SK-N-MC (cell line): ENCODE data around the gene HADH.

Experiments
- DNase-seq: peaks from one replicate; pipeline ENCODE4 v3.0.0-alpha.2; 2011; ENCODE audit warnings: low read depth, low spot score
- H3K27ac ChIP-seq: fragments of 200-600 bp; sonication (generic); 2 replicates; pipeline ENCODE4 v1.5.1; 2016; ENCODE audit warnings: mixed run types
- H3K36me3 ChIP-seq: fragments of 200-600 bp; sonication (generic); 2 replicates; pipeline ENCODE4 v1.6.1; 2017; ENCODE audit warnings: antibody characterized with exemption, low read length, mixed read lengths; ENCODE audit not compliant: insufficient read depth
- H3K4me3 ChIP-seq: fragments of 200-600 bp; sonication (generic); 2 replicates; pipeline ENCODE4 v1.5.1; 2016
- H3K9ac ChIP-seq: fragments of 200-600 bp; sonication (generic); 2 replicates; pipeline ENCODE4 v1.8.0; 2017; ENCODE audit warnings: mixed run types, mixed read lengths; ENCODE audit not compliant: insufficient read length
- H3K9me3 ChIP-seq: fragments of 200-600 bp; sonication (generic); 2 replicates; pipeline ENCODE4 v1.6.1; 2017; ENCODE audit warnings: low read depth, mild to moderate bottlenecking, antibody characterized with exemption, low read length, moderate library complexity, mixed read lengths
- EZH2 ChIP-seq: fragments of 200-600 bp; sonication (generic); IDR thresholded peaks from one replicate; pipeline ENCODE4 v1.6.1; 2017; ENCODE audit warnings: antibody characterized with exemption
- FOXP2 ChIP-seq: optimal IDR thresholded peaks from 2 replicates; pipeline ENCODE3; 2011; ENCODE audit warnings: mild to moderate bottlenecking, moderate library complexity; ENCODE audit not compliant: insufficient read depth; ENCODE audit errors: extremely low read length, control extremely low read depth
- POLR2AphosphoS5 ChIP-seq: IDR thresholded peaks from 2 replicates; pipeline ENCODE4 v1.6.1; 2012; ENCODE audit warnings: mild to moderate bottlenecking, low read depth, low read length, borderline replicate concordance

The HADH gene

DNA sequence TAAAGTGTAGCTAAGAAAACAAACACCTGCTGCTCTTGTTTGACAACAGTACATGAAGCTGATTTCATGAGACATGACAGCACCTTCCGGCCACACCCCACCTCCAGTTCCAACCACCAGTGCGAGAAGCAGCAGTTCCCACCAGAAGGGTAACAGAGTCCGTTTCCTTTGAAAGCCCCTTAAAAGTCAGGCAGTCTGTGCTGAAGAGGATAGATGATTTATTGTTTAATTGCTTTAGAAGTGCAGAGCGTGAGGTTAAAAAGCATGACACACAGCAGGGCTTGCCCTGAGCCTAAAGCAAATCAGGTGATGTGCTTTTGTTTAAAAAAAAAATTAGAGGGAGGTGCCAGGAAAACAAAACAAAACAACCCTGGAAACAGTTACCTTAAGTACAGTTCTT, 82.6 kb downstream of the HADH start:
- no peaks in the 10 kb centered on the region for H3K9me3 ChIP-seq
- H3K36me3 ChIP-seq, result peaks cover 5% of the 10 kb centered on the region; the same call in 1 of the 2 replicates
- TF ChIP-seq FOXP2 (no peak), EZH2 (no peak), POLR2AphosphoS5 (no peak)
- no peak for DNase-seq
- 0 out of 2 replicates have a peak overlapping the region, but pooled peaks have one; percentile 25 for H3K27ac ChIP-seq
- H3K4me3 ChIP-seq, result no peak overlapping the region
- no peak overlapping the region for H3K9ac ChIP-seq

DNA sequence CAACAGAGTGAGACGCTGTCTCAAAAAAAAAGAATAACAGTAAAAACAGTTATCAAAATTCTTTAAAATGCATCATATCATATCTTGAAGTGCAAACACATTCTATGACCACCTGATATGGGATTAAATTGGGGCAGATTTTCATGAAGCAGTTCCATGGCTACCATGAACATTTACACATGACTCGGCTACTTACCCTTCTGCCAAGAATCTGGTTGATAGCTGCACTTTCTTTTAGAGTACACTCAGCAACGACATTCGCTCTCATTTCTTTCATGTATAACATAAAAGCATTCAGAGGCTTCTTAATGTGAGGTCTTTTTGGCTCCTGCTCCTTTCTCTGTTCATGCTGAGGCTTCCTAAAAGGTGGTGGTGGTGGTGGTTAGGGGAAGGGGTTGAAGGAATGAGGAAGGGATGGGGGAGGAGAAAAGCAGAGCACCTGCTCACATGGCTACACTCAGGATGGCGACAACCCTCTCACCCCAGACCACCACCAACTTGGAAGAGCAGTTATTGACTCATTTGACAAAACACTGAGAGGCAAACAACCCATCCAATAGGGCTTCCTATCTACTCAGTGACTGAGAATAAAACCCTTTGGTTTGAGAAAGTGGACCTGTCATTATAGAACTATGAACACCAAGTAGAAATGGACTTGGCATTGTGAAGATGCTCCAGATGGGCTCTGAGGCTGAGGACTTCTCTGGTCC, 88.5 kb downstream of the HADH start:
- Histone ChIP-seq H3K36me3 (peaks cover 13% of the 10 kb centered on the region; the same call in 1 of the 2 replicates), H3K9me3 (no peaks in the 10 kb centered on the region), H3K4me3 (no peak overlapping the region), H3K9ac (no peak overlapping the region), H3K27ac (no peak overlapping the region)
- TF ChIP-seq POLR2AphosphoS5 (no peak), EZH2 (no peak)
- no peak for DNase-seq

DNA sequence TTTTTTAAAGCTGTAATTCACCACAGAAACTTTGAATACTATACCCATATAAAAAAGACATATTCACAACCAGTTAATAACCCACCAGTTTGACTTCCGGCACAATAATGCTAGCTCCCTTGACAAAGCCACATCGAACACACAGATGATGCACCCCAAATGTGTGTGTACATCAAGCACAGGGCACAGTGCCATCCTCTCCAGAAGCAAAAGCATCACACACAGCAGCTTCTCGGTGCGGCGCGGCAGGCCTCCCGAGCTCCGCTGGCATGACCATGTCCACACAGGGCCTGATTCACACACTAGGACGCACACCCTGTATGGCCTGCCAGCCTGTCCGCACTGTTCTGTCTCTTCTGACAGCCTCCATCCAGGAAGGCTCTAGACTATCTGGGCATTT, 91.1 kb downstream of the HADH start:
- TF ChIP-seq FOXP2, result no peak
- no peak for TF ChIP-seq POLR2AphosphoS5
- TF ChIP-seq EZH2, result no peak
- peaks cover 21% of the 10 kb centered on the region for H3K36me3 ChIP-seq
- H3K9me3 ChIP-seq, result no peaks in the 10 kb centered on the region
- no peak for DNase-seq
- H3K4me3 ChIP-seq, result no peak overlapping the region
- no peak overlapping the region for H3K27ac ChIP-seq
- H3K9ac ChIP-seq, result no peak overlapping the region

DNA sequence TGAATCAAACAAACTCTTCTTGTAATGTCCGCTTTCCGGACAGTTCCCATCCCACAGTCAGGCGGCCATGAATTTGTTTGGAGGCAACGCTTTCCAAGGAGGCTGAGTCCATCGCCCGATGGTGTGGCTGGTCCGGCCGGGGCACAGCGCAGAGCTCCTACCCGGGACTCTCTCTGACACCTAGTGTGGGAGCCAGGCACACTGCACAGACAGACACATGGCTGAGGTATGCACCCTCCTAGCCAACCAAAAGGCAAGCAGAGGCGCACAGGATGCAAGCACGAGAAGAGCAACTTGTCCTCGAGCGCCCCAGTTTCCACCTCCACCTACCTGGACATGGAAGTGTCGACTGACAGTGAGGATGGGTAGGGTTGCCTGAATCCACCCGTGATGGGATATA, 91.6 kb downstream of the HADH start:
- Histone ChIP-seq H3K9ac (no peak overlapping the region), H3K9me3 (no peaks in the 10 kb centered on the region), H3K36me3 (peaks cover 21% of the 10 kb centered on the region), H3K4me3 (no peak overlapping the region), H3K27ac (no peak overlapping the region)
- DNase-seq, result no peak
- TF ChIP-seq EZH2 (no peak), FOXP2 (no peak), POLR2AphosphoS5 (no peak)
